Measurements from ENCODE around the gene ARRB2. TPM values are rescaled to one million over a fixed set of nuclear protein-coding genes. Genes with fewer than 3 reads are reported as not detected.
"Not testable (repeated sequence)": the region's sequence is repeated elsewhere in the genome, so short reads cannot be mapped to it uniquely, and the experiment has no call there.

ARRB2 gene
- total RNA-seq: 4.2 and 4.8 TPM in 2 replicates

- DNase-seq (ENCODE audit: low read depth in 2 of 2): peak; percentile 98 to 99
These were observed at the start of gene ARRB2 for GRCh38 chr17:4709794-4710692. TSS of gene ARRB2 (plus strand) at chr17:4710632. CDS start at chr17:4710722, 90 bp downstream.

DNA sequence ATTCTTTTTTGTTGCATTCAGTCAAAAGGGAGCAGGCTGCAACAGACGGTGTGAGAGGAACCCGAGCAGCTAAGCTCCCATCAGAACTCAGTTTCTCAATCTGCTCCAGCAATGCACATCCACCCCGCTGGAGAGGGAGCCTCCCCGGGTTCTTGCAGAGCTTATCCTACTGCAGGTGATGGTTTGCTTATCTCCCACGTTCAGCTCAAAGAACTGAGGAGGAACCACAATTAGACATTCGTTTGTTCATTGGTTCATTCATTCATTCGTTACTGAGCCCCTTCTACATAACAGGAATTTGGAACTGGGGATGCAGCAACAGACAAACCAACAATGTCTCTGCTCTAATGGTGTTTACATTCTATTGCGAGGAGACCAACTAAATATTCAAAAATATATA lies 46.7 kb upstream of the ARRB2 start:
- DNase-seq (ENCODE audit: low read depth in 2 of 2): no peak

- DNase-seq (ENCODE audit: low read depth in 2 of 2): no peak
These were observed 46.2 kb upstream of the ARRB2 start for GRCh38 chr17:4664230-4664629.

DNA sequence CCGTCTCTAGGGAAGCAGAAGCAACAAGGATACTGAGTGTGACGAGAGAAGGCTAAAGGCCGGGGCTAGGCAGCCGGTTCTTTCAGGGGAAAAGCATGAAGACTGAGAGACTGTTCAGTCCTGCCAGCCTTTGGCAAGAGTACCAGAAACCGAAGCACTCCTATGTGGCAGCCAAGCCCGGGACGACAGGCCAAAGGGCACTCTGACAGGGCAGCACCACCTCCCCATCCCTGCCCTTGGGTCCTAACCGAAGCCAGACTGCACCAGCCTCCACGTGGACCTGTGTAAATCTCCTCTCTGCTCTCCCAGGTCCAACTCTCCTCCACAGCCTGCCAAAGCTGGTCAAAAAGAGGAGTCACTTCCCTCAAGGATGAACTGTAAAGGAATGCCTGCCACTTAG lies 45.4 kb upstream of the ARRB2 start:
- no peak for DNase-seq (ENCODE audit: low read depth in 2 of 2)

GRCh38 chr17:4666296-4666695 lies 44.1 kb upstream of the ARRB2 start:
- DNase-seq (ENCODE audit: low read depth in 2 of 2): no peak

DNA sequence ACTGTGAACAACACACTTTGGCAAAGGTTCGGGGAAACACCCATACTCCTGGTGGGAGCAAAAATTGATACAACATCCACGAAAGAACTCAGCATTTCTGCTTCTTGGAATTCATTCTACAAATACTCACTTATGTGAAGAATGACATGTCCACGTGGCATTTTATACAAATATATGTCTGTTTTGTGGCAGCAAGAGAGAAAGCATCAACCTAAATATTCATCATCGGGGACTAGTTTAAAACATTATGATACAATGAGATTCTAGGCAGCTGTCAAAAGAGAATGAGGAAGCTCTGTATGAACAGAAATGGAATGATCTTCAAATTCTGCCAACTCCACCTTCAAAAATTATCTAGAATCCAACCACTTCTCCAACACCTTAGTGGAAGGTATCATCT lies 43.3 kb upstream of the ARRB2 start:
- no peak for DNase-seq (ENCODE audit: low read depth in 2 of 2)

DNA sequence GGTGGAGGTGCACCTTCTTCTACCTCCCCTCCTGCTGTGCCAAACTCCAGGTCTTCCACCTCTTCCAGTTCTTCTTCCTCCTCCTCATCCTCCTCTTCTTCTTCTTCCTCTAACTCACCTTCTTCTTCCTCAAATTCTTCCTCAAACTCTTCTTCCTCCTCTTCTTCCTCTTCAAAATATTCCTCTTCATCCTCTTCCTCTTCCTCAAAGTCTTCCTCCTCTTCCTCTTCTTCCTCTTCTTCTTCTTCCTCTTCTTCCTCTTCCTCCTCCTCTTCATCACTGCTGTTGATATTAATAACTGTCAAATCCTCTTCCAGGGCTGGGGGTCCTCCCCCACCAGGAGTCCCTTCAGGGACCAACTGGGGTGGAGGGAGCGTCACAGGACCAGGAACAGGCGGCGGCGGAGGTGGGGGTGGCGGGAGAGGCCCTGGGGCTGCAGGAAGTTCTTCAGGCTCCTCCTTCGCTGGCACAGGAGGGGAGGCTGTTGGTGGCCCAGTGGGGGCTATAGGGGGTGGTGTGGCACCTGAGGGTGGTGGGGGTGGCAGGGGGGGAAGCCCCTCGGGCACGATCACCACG lies 38.3 kb upstream of the ARRB2 start:
- no peak for DNase-seq (ENCODE audit: low read depth in 2 of 2)

- DNase-seq (ENCODE audit: low read depth in 2 of 2): no peak
These were observed 37.7 kb upstream of the ARRB2 start for GRCh38 chr17:4672751-4673150.

DNA sequence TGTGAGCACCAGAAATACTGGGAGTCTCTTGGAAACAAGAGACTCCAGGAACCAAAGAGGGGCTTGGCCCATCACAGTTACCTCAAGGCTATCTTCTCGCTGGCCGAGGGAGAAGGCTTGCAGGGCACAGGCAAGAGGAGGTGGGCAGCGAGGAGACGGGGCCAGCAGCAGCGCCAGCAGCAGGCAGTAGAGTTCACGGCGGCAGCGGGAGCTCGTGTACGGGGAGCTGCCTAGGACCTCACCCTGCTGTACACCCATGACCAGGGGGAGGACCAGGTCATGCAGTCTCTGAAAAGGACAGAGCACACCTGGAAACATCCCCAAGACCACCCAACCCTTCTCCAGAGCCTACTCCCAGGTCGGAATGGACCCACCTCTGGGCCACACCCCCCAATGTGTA lies 37.3 kb upstream of the ARRB2 start:
- no peak for DNase-seq (ENCODE audit: low read depth in 2 of 2)

DNA sequence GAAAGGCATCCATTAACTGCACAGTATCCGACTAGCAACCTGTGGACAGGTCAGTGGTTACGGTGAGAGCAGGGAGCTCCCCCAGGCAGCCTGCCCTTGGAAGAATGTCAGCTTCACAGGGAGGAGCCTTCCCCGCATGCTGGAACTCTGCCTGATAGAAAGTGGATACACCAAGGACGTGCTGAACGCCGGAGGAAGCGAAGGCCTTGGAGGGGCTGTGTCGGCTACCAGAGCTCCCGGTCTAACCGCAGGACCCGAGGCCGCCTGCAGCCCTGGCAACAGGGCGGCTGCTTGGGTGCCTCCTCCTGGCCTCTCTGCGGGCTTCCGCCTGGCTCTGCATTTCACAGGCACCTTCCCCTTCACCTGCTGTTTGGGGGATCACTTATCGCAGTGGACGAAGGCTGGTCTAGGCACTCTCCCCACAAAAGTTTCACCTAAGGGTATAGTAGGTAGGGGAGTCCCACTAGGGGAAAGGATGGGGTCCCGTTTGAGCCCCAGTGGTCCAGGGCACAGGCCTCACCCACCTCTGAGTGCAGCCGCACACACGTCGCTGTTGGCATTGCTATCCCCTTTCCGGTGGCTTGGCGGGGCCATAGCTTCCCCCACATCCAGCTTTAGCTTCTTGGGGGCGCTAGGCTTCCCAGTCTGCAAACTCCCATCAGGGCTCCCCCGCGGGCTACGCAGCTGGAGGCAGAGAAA lies 36.3 kb upstream of the ARRB2 start:
- DNase-seq (ENCODE audit: low read depth in 2 of 2): no peak

- DNase-seq (ENCODE audit: low read depth in 2 of 2): no peak
These were observed 35.8 kb upstream of the ARRB2 start for GRCh38 chr17:4674685-4674998.

DNA sequence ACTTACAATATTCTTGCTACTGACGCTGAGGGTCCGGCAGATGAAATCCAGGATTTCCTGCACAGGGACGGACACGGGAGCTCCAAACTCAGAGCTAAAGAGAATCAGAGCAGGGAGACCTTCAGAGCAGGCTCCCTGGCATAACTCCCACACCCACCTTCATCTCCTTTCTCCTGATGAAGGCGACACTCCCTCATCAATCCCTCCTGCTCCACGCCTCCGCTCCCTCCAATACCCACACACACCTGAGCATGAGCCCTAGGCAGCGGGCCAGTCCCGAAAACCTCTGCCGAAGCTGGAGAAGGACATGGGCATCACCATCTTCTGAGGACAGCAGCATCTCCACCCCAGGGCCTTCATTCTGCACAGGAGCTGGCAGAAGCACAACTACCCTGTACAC lies 34.6 kb upstream of the ARRB2 start:
- DNase-seq (ENCODE audit: low read depth in 2 of 2): no peak

GRCh38 chr17:4676791-4677190 lies 33.6 kb upstream of the ARRB2 start:
- DNase-seq (ENCODE audit: low read depth in 2 of 2): no peak

GRCh38 chr17:4678448-4679026 lies 31.9 kb upstream of the ARRB2 start:
- peak; percentile 11 to 94 for DNase-seq (ENCODE audit: low read depth in 2 of 2)

DNA sequence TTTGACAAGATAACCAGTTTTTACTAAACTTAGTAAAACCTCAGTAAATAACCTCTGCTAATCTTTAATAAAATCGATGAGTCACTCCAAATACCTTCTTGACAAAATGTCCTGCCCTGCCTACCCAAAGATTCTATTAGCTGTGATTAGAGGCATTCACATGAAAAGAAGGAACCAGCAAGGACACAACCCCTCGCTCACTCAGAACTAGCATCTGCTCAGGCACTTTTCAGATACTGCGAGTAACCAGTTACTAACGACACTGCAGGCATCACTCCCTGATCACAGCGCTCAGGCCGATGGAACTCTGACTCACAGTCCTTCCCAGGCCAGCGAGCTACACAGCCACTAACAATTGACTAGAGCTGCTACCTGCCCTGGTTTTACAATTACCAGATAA lies 30.8 kb upstream of the ARRB2 start:
- DNase-seq (ENCODE audit: low read depth in 2 of 2): peak; percentile 16 to 72

DNA sequence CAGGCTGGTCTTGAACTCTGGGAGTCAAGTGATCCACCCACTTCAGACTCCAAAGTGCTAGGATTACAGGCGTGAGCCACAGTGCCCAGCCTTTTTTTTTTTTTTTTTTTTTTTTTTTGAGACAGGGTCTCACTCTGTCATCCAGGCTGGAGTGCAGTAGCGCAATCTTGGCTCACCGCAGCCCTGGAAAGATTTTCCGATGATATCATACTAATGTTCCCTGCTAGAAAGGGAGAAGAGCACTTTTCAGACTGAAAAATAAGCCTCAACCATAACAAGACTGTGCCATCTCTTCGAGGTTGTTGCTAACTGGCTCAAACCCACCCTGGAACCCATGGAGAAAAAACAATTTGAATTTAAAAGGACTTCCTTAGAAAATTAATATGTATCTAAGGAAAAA lies 26.7 kb upstream of the ARRB2 start:
- not testable (repeated sequence) for DNase-seq (ENCODE audit: low read depth in 2 of 2)

DNA sequence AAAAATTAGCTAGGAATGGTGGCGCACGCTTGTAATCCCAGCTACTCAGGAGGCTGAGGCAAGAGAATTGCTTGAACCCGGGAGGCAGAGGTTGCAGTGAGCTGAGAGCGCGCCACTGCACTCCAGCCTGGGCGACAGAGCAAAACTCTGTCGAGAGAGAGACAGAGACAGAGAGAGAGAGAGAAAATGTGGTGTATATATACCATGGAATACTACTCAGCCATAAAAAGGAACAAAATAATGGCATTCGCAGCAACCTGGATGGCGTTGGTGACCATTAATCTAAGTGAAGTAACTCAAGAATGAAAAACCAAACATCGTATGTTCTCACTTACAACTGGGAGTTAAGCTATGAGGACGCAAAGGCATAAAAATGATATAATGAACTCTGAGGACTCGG lies 20.6 kb upstream of the ARRB2 start:
- not testable (repeated sequence) for DNase-seq (ENCODE audit: low read depth in 2 of 2)

- no peak for DNase-seq (ENCODE audit: low read depth in 2 of 2)
These were observed 19.7 kb upstream of the ARRB2 start for GRCh38 chr17:4690745-4691144.

DNA sequence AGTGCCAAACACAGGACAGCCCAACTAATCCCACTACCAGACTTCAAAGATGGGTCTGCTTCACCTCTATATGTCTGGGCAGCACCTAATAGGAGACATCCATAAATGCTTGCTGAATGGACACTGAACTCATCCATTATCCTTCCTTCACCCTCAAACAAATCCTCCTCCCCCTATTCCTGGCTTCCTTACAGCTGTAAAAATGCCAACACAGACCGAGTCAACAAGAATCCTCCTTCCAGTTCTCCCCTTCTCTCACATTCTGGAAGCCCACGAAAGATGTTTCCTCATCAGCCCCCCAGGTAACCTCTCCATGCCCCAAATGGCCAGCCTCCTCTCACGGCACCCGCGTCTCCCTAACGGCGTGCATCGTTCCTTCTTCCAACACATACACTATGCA lies 18.7 kb upstream of the ARRB2 start:
- no peak for DNase-seq (ENCODE audit: low read depth in 2 of 2)

- DNase-seq (ENCODE audit: low read depth in 2 of 2): no peak
These were observed 17.0 kb upstream of the ARRB2 start for GRCh38 chr17:4693416-4693815.

- DNase-seq (ENCODE audit: low read depth in 2 of 2): no peak
These were observed 14.0 kb upstream of the ARRB2 start for GRCh38 chr17:4696437-4696805.

DNA sequence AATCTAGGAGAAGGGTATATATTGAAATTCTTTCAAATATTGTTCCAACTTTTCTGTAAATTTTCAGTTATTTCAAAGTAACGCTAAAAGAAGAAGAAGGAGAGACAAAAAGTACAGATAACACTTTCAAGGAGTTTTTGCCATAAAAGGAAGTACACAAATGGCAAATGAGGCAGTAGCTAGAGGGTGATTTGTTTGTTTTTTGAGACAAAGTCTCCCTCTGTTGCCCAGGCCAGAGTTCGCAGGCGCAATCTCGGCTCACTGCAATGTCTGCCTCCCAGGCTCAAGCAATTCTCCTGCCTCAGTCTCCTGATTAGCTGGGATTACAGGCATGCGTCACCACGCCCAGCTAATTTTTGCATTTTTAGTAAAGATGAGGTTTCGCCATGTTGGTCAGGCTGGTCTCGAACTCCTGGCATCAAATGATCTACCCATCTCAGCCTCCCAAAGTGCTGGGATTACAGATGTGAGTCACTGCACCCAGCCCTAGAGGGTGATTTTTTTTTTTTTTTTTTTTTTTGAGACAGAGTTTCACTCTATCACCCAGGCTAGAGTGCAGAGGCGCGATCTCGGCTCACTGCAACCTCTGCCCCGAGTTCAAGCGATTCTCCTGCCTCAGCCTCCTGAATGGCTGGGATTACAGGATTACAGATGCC lies 10.9 kb upstream of the ARRB2 start:
- not testable (repeated sequence) for DNase-seq (ENCODE audit: low read depth in 2 of 2)
